Muscle layer of duodenum (tissue), 2 donors: ENCODE data around the gene TCAP.

Source experiments
- H3K27ac ChIP-seq: one replicate; pipeline ENCODE4 v1.7.0; 2013; ENCODE audit warnings: mild to moderate bottlenecking, low read length
- H3K27me3 ChIP-seq: one replicate; pipeline ENCODE4 v1.7.0; 2013; ENCODE audit warnings: low read depth, mild to moderate bottlenecking, control low read depth, low read length
- H3K36me3 ChIP-seq, 2 donors: one replicate each; pipeline ENCODE4 v1.7.0; 2013; ENCODE audit warnings: low read length in 2 of 2, control low read depth in 1 of 2, mild to moderate bottlenecking in 1 of 2; ENCODE audit not compliant: insufficient read depth in 2 of 2, control insufficient read depth in 1 of 2
- H3K4me1 ChIP-seq, 2 donors: one replicate each; pipeline ENCODE4 v1.7.0; 2013; ENCODE audit warnings: low read length in 2 of 2, mild to moderate bottlenecking in 2 of 2, control low read depth in 1 of 2, moderate library complexity in 1 of 2; ENCODE audit not compliant: insufficient read depth in 2 of 2, control insufficient read depth in 1 of 2
- H3K4me3 ChIP-seq, 2 donors: one replicate each; pipeline ENCODE4 v1.7.0; 2013; ENCODE audit warnings: low read length in 2 of 2, low read depth in 1 of 2, mild to moderate bottlenecking in 1 of 2
- H3K9me3 ChIP-seq, 2 donors: one replicate each; pipeline ENCODE4 v1.7.0; 2013; ENCODE audit warnings: low read length in 2 of 2, control low read depth in 1 of 2, mild to moderate bottlenecking in 1 of 2; ENCODE audit not compliant: control insufficient read depth in 1 of 2
- donor health status: healthy.

The TCAP gene

DNA sequence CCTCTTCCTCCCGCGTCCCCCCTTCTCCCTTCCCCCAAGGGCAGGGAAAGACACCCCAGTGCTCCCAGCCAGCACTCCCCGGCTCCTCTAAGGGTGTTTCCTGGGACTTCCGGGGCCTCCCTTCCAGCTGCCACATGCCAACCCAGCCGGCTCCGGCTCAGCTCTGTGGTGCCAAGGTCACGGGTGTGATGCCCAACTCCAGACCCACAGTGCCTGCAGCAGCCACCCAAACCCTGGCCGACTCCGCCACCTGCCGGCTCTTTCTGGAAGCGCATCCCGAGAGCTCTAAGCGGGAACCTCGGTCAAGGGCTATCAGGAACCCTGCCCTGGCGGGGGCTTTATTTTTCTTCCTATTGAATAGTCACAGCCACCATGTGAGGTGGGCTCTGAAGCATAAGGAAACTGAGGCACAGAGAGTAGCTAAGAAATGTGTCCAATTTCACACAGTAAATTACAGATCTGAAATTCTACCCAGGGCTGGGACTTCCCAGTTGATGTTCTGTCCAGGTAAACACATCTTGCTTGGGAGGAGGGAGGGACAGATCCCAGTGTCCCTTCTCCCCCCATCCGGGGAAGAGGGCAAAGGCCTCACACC is 41.7 kb upstream of the TCAP start:
- no peak overlapping the region for H3K27ac ChIP-seq
- peaks cover 5 to 19% of the 10 kb centered on the region in 2 donors for H3K4me1 ChIP-seq
- no peaks in the 10 kb centered on the region for H3K9me3 ChIP-seq
- H3K36me3 ChIP-seq = no peaks in the 10 kb centered on the region
- H3K27me3 ChIP-seq = peaks cover 27% of the 10 kb centered on the region
- H3K4me3 ChIP-seq = no peak overlapping the region

- no peaks in the 10 kb centered on the region for H3K36me3 ChIP-seq
- no peak overlapping the region for H3K4me3 ChIP-seq
- peaks cover 5 to 14% of the 10 kb centered on the region in 2 donors for H3K4me1 ChIP-seq
- peaks cover 27% of the 10 kb centered on the region for H3K27me3 ChIP-seq
- H3K9me3 ChIP-seq = no peaks in the 10 kb centered on the region
- no peak overlapping the region for H3K27ac ChIP-seq
Measured at GRCh38 chr17:39624313-39624712, 40.8 kb upstream of the TCAP start.

- H3K4me3 ChIP-seq = no peak overlapping the region
- peaks cover 27% of the 10 kb centered on the region for H3K27me3 ChIP-seq
- H3K9me3 ChIP-seq = no peaks in the 10 kb centered on the region
- H3K27ac ChIP-seq = no peak overlapping the region
- no peaks in the 10 kb centered on the region for H3K36me3 ChIP-seq
- peaks cover 5 to 14% of the 10 kb centered on the region in 2 donors for H3K4me1 ChIP-seq
Measured at GRCh38 chr17:39625198-39625785, 39.9 kb upstream of the TCAP start.

- Histone ChIP-seq H3K9me3 (no peaks in the 10 kb centered on the region), H3K27me3 (peaks cover 27% of the 10 kb centered on the region), H3K36me3 (no peaks in the 10 kb centered on the region), H3K4me3 (peak within 1 kb of the TSS; percentile 46 to 49), H3K27ac (peak within 1 kb of the TSS; percentile 82), H3K4me1 (peaks cover 5 to 14% of the 10 kb centered on the region in 2 donors)
Measured at GRCh38 chr17:39626171-39627046, 38.7 kb upstream of the TCAP start, which contains the start of gene PPP1R1B. Gene PPP1R1B (plus strand): TSS chr17:39626952. CDS start chr17:39627393, 441 bp downstream.

GRCh38 chr17:39627047-39627711 is 38.0 kb upstream of the TCAP start:
- Histone ChIP-seq H3K9me3 (no peaks in the 10 kb centered on the region), H3K4me3 (peak overlapping the region; percentile 46 to 49), H3K4me1 (peaks cover 3 to 14% of the 10 kb centered on the region in 2 donors), H3K36me3 (no peaks in the 10 kb centered on the region), H3K27me3 (peaks cover 27% of the 10 kb centered on the region), H3K27ac (peak overlapping the region; percentile 82)

GRCh38 chr17:39627712-39628516 is 37.2 kb upstream of the TCAP start:
- peak overlapping the region; percentile 7 to 49 for H3K4me3 ChIP-seq
- no peaks in the 10 kb centered on the region for H3K36me3 ChIP-seq
- peaks cover 0 to 14% of the 10 kb centered on the region in 2 donors for H3K4me1 ChIP-seq
- H3K27me3 ChIP-seq = peaks cover 27% of the 10 kb centered on the region
- peak overlapping the region; percentile 82 for H3K27ac ChIP-seq
- H3K9me3 ChIP-seq = no peaks in the 10 kb centered on the region

- H3K27ac ChIP-seq = peak overlapping the region; percentile 82
- H3K36me3 ChIP-seq = no peaks in the 10 kb centered on the region
- H3K27me3 ChIP-seq = peaks cover 27% of the 10 kb centered on the region
- H3K4me1 ChIP-seq = peaks cover 0 to 14% of the 10 kb centered on the region in 2 donors
- peak overlapping the region in 1 of 2 donors; percentile 16 for H3K4me3 ChIP-seq
- H3K9me3 ChIP-seq = no peaks in the 10 kb centered on the region
Measured at GRCh38 chr17:39628655-39629493, 36.3 kb upstream of the TCAP start.

- peak overlapping the region; percentile 82 for H3K27ac ChIP-seq
- H3K4me3 ChIP-seq = peak overlapping the region in 1 of 2 donors; percentile 16
- H3K4me1 ChIP-seq = peaks cover 0 to 19% of the 10 kb centered on the region in 2 donors
Measured at GRCh38 chr17:39629494-39629880, 35.7 kb upstream of the TCAP start.

DNA sequence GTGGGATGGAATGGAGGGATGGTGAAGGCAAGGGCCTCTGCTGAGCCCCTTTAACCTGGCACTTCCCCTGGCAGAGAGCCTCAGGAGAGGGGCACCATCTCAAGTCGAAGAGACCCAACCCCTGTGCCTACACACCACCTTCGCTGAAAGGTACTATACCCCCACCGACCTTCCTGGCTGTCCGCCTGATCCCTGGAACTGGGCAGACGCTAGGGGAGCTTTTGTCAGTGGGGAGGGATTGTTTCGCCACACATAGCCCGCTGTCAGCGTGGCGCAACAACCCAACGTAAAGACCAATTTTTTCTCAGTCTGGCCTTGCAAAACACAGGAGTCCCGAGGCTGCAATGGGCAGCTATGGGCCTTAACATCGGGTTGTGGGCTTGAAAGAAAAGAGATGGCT is 35.3 kb upstream of the TCAP start:
- peaks cover 0 to 21% of the 10 kb centered on the region in 2 donors for H3K4me1 ChIP-seq
- peaks cover 24% of the 10 kb centered on the region for H3K27me3 ChIP-seq
- H3K27ac ChIP-seq = peak overlapping the region; percentile 82
- H3K36me3 ChIP-seq = no peaks in the 10 kb centered on the region
- H3K4me3 ChIP-seq = peak overlapping the region in 1 of 2 donors; percentile 16
- H3K9me3 ChIP-seq = no peaks in the 10 kb centered on the region

More at GRCh38 chr17:39629494-39629880, 35.7 kb upstream of the TCAP start:
- no peaks in the 10 kb centered on the region for H3K36me3 ChIP-seq
- H3K9me3 ChIP-seq = no peaks in the 10 kb centered on the region
- peaks cover 27% of the 10 kb centered on the region for H3K27me3 ChIP-seq

DNA sequence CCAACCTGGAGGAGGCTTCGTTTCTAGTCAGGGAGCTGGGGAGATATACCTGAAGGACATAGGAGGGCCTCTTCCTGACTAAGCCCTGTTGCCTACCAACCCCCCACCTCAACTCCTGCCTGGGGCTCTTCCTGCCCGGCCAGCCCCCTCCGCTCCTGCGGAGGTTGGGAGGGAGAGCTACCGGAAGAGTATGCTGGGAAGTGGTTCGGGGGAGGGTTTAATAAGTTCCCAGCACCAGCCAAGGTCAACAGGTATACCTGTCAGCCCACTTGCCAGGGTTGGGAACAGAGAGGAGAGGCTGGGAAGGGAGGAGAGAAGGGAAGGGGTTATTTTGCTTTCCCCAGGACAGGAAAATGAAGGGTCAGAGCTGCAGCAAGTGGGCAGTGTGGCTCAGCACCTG is 33.7 kb upstream of the TCAP start:
- Histone ChIP-seq H3K9me3 (no peaks in the 10 kb centered on the region), H3K27me3 (peaks cover 11% of the 10 kb centered on the region), H3K27ac (peak overlapping the region; percentile 86), H3K4me1 (peaks cover 1 to 26% of the 10 kb centered on the region in 2 donors), H3K36me3 (no peaks in the 10 kb centered on the region), H3K4me3 (no peak overlapping the region)
